HG02973 (cell line): Measurements from ENCODE around the gene TBL3.
"Not testable (repeated sequence)": the region's sequence is repeated elsewhere in the genome, so short reads cannot be mapped to it uniquely, and the experiment has no call there.

Experiments used
- ATAC-seq: cut with Tn5 transposase; IDR thresholded peaks from one replicate; pipeline ENCODE4 v1.9.1; 2021; ENCODE audit warnings: moderate library complexity; ENCODE audit not compliant: unreplicated experiment

Gene TBL3

DNA sequence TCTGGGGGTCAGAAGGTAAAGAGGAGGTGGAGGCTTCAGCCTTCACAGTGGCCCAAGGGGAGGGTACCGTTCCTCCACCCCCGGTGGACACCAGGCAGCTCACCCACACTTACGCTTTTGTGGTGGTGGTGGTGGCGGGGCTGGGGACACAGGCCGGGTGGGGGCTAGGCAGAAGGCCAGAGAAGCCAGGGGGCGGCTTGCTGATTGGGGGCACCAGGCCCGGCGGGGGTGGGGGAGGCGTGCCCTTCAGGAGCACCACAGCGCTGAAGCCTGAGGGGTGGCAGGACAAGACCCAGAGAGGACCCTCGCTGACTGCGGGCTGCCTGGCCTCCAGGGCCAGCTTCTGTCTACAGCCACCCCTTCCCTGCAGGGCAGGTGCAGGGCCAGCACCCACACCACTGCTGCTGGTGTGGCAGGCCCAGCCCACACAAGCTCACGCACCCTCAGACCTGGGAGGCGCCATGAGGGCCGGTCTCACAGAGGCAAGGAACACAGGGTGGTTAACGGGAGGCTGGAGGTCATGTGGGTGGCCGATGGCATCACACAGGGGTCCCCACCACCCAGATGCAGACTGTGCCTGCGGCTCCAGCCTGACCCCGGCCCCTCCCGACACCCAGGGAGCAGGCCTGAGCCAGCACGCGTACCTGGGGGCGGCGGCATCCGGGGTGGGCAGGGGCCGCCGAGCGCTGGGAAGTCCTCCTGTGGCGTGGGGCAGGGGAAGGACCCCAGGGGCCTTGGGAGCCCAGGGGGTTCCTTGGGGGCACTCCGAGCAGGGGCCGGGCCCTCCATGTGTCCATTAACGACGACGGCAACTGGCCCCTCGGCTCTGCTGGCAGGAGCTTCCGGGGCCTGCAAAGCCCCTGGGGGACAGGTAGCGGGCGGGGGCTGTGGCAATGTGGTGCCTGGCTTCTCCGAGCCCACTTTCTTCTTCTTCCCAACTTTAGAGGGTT is 27.3 kb downstream of the TBL3 start:
- no peak for ATAC-seq

DNA sequence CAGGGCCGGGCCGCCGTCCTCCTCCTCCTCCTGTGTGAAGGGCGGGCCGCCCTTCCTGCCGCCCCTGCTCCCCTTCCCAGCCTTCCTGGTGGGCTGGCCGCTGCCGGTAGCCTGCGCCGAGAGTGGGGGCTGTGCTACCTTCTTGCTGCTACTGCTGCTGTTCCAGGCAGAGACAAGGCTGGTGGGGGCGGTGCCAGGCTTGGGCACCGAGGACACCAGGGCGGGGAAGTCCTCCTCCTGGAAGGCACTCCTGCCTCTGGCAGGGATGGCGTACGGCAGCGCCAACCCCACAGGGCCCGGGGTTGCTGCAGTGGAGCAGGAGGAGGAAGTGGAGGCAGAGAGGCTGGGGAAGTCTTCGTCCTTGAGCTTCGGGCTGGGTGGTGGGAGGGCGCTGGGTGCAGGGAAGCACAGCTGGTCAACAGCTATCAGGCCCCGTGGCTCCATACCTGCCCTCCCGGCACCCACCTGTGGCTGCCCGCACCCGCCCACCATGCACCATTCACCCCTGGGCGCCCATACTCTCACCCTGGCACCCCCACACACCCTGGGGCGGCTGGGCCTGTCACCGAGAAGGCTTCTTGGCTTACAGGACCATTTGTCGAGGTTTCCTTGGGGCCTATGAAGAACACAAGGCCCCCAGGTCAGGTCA is 28.1 kb downstream of the TBL3 start:
- no peak for ATAC-seq

DNA sequence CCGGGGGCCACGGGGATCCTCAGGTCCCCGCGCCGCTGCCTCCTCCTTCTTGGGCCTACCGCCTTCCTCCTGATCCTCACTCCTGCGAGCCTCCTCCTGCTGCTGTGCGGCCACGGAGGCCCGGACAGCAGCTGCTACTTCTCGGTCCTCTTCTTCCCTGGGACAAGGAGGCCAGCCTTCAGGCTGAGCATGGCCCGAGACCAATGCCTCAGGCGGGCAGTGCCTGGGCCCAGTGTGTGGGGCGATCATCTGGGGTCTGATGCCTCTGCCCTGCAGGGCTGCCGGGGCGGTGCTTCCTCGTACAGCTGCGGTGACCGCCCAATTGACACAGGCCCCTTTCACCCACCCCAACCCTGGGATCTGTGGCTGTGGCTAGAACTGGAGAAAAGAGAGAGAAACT is 29.2 kb downstream of the TBL3 start:
- no peak for ATAC-seq

DNA sequence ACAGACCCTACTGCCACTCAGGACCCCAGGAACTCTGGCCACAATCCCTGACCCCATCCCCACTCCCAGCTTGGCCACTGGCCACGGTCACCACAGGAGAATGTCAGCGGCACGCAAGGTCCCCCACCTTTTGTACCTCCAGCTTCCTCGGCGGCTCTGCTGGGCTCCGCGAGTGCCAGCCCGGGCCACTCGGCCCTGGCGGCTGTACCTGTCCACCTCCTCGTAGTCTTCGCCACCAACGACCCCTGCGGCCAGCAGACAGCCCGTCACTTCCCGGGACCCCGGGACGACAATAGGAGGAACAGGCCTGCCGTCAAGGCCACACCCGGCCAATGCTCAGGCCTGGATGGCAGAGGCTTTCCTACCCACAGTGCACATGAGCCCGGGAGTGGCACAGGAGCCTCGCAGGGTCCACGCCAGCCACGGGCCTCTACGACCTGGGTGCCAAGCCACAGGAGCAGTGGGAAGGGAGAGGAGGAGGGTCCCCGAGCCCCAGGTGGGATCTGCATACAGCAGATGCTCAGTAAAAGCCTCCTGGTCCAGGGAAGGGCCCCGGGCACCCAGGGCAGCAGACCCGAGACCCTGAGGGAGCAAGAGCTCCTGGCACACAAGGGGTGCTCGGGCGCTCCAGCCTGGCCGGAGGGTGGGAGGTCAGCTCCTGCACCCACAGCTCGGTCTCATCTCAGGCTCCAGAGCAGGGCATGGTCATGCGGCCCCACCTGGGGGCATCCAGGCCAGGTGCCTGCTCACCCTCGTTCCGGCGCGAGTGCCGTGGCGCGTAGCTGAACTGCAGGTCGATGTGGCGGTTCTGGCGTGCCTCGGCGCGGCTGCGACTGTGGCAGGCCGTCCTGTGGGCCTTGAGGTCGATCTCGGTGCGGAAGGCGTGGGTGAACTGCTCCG is 29.9 kb downstream of the TBL3 start:
- ATAC-seq, result no peak

DNA sequence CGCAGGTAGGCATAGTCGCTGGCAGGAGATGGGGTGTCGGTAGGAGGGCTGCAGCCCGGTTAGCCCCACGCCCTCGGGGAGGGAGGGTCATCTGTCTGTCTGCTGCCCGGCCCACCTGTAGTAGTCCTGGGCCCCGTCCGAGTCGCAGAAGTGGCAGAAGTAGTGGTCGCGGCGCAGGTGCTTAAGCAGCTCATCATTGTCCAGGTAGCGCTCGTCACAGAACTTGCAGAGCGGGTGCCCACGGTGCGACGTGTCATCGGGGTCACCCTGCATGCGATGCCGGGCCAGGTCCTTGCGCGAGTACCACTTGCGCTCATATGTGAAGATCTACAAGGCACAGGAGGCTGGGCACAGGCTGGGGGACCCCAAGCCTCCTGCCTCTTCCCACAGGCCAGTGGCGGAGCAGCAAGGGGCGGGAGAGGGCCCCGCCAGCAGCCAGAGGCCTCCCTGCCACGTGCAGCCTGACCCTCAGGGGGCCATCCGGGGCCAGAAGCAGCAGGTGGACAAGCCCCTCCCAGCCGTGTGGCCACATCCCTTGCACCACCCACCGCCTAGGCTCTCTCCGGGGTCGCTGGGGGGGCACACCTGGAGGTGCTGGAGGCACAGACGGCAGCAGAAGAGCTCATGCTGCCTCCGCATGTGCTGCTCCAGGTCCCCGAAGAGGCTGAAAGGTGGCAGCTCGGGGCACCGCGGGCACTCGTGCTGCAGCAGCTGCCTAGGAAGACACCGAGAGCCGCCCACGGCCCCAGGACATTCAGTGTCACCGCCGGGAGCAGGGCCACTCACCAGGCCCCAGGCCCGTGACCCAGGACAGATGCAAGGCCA is 30.8 kb downstream of the TBL3 start:
- no peak for ATAC-seq

DNA sequence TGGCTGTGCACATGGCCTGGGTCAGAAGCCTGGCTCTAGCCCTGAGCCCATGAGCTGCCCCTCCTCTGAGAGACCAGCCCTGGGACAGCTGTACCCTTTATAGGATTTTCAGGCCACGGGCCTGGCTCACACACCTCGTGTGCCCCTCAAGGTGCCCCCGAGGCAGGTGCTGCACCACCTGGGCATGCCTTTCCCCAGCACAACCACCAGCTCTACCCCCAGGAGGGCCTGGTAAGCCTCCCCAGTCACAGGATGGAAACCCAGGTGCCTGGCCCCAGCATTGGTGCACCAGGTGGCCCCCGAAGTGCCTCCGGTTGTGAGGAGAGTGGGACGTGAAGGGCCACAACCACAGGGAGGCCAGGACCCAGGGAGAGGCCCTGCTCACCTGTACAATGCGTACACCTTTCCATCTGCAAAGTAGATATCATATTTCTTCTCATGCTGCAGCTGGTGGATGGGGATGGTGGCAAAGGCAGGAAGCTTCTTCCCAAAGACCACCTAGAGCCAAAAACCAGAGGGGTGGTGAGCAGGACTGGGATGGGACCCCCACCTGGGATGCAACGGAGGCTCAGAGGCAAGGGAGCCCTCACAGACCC is 31.5 kb downstream of the TBL3 start:
- no peak for ATAC-seq

DNA sequence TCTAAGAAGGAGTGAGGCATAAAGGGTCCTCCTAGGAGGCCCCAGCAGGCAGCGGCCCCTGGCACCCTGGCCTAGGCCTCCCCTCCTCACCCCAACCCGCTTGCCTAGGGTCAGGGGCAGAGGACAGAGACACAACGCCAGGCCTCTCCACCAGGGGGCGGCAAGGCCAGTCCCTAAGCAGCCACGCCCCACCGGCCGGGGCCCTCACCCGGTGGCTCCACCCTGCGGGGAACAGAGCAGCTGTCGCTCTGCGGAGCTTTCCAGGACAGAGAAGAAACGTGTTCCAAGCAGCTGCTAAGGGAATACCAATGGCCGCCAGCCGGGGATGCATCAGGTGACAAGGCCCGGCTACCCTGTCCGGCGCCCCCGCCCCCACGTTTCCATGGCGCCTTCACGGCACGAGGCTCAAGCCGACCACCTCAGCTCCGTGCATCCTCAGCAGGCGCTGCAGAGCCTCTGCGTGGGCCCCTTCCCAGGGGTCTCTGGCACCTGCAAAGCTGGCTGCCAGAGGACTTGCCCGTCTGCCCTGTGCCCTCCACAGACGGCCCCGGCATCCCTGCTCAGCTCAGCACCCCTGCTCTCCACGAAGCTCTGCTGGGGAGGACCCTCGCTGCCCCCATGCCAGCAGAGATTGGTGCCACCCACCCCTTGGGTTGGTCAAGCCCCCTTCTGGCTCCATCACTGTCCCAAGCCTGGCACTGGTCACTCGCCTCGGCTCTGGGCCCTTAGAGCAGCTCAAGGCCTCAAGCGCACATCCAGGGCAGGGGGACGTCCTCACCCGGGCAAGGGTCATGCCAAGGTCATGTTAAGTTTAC is 32.2 kb downstream of the TBL3 start:
- ATAC-seq, result peak; percentile 43

DNA sequence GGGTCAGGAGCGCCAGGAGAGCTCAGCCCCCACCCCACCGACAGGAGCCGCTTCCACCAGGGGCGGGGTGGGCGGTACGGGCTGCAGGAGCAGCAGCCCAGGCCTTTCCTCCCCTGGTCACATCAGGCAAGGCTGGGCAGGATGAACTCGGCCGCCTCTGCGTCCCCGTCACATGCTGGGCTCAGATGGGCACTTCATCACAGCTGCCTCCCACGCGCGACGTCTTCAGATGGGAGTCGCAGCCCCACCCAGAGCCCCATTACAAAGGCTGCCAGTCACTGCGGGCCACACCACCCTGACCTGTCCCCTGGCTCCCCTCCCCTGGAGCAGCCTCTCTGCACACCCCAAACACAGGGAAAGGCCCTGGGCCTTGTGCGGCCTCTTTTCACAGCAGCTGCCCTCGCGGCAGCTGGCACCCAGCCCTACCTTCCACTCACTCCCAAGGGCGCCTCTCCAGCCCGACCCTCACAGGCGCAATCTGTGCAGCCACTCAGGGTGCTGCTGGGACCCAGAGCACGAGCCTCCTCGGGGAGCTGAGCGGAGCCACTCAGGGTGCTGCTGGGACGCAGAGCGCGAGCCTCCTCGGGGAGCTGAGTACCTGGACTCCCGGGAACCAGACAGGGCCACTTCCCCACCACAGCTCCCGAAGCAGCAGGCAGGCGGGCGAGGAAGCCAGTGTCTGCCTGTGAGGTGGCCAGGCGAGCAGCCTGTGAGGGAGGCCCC is 33.1 kb downstream of the TBL3 start:
- no peak for ATAC-seq

DNA sequence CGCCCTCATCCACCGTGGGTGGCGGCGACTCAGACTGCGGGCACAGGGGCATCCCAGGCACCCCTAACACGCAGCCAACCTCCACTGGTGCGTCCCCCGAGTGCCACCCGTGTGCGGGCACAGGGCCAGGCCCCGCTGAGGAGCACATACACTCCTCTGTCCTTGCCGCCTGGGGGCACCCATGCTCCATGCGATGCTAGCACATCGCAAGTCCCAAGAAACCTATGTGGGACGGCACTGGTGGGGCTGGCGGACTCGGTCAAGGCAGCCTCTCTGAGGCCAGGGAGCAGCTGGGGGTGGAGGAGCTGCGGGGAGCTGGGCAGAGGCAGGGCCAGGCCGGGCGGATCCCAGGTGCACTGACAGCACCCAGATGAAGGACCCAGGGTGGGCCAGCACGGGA is 33.8 kb downstream of the TBL3 start:
- no peak for ATAC-seq

DNA sequence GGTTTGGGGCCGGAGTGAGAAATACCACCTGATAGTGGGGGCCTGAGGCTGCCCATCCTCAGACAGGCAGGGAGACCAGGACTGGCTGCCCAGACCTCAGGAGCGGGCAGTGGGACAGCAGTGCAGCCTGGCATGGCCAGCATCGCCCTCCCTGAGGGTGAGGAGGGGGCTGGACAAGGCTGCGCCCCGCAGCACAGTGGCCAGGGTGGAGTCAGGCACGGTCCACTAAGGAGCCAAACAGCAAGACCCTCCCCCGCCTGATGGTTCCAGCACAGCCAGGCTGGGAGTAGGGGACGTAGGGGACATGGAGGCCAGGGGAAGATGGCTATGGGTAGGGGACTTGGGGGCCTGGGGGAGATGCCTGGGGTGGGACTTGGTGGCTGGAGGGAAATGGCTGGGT is 34.5 kb downstream of the TBL3 start:
- no peak for ATAC-seq

DNA sequence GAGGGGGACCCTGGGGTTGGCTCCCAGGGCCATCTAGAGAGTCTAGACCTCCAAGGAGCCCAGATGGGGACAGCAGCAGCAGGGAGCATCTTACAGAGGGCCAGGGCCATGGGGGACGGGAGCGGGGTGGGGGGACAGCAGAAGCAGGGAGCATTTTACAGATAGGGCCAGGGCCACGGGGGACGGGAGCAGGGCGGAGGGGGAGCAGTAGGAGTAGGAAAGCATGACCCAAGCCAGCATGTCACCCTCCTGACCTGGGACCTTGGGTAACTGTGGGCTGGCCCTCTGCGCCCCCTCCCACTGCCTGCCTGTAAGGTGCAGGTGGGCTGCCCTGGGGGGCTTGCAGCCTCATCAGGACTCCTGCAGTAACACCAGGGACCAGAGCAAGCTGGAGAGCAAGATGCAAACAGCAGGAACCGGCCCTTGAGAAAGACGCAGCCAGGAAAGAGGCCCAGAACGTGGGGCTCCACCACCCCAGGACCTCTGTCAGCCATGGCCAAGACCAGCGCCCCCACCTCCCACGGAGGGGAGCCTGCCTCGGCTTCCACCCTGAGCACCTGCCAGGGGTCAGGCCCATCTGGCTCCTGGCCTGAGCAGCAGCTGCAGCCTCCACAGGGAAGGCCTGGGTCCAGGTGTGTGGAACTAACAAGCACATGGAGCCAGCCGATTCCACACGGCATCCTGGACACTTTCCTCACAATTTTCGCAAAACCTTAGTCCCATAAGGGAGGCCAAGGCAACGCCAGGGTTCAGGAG is 35.4 kb downstream of the TBL3 start:
- no peak for ATAC-seq

DNA sequence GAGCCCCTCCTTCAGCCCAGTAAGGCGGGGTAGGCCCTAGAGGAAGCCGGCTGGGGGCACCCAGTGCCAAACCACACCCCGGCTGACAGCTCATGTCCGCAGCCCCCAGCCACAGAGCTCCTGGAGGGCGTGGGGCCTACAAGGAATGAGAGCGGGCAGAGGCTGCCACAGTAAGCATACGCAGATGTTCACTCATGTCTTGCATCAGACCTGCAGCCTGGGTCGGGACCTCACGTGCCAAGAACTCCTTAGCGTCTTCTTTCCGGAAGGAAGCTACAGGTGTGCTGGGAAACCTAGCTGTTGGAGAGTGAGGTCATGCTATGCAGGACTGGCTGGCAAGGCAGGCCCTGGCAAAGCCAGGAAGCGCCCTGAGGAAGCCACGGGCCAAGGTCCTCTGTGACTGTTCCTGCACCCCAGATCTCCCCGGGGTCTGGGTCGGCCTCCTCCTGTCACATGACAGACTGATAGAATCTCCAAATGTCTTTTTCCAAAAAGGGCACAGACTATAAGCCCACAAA is 36.2 kb downstream of the TBL3 start:
- no peak for ATAC-seq

DNA sequence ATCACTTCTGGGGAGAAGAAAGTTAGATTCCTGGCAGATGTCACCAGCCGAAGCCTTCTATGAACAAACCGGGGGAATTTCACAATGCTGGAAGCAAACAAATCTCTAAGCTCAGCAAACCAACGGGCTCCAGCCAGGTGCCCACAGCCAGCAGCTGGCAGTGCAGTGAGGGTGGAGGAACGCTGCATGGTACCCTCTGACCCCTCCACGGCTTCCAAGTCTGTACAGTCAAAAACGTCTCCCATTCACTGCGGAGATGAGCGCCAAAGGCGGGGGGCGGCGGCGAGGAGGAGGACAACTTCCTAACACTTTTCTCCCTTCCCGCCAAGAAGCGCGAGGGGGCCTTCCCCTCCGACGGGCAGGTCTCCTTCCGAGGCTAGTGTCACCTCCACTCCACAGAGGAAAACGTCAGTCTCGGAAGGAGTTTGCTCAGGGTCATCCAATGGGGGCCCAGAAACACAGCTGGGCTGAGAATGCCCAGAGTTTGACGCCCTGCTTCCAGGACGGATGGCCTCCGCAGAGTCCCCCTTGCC is 36.8 kb downstream of the TBL3 start:
- ATAC-seq, result no peak

DNA sequence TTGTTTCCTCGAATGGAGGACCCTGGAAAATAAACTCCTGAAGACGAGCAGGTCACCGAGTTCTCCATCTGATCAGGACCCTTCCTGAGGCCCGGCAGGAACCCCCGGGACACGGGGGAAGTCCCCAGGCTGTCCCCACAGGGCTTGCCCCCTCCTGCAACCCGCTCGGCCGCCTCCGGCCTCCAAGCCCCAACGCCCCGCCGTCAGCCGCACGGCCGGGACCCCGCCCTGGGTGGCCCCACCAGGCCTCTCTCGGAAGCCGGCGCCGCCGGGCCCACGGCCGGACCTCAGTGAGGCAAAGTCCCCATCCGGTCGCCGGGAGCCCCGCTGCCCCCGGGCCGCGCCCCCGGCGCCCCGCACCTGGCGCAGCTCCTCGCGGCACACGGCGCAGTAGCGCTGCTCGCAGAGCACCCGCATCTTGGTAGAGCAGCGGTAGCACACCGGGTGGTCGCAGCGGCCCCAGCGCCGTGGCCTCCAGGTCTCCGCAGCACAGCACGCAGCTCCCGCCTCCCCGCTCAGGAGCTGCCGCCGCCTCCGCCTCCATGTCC is 37.4 kb downstream of the TBL3 start:
- ATAC-seq, result peak; percentile 17

DNA sequence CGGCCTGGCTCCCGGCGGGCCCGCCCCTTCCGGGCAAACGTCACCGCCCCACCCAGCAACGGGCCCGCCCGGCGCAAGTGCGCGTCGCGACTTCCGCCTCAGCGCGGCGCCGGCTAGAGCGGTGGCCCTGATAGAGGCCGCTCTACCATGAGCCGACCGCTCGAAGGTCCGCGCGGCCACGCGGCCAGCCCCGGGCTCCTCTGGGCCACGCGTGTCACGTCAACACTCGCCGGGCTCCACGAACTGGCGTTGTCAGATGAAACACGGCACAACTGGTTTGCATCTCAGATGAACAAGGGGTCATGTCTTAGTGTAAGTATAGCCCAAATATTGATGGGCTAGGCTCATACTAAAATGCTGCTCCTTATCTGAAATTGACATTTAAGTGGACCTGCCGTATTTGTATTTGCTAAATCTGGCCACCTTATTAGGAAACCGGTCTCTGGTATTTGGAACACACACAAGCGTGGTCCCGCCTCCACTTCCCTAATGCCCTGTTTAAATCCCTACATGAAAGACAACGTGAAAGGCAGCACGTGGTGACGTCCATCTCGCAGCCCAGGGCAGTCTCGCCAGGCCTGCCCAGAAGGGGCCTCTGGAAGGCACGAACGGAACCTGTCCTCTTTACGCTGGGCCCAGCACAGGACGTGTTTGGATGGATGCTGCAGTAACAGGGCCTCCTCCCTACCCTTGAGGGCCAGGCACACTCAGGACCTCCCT is 38.1 kb downstream of the TBL3 start, which contains the start of gene ZNF598:
Gene ZNF598 (minus strand): TSS at position 31 of the 720 bp plus-strand sequence.
- ATAC-seq, result peak; percentile 68

DNA sequence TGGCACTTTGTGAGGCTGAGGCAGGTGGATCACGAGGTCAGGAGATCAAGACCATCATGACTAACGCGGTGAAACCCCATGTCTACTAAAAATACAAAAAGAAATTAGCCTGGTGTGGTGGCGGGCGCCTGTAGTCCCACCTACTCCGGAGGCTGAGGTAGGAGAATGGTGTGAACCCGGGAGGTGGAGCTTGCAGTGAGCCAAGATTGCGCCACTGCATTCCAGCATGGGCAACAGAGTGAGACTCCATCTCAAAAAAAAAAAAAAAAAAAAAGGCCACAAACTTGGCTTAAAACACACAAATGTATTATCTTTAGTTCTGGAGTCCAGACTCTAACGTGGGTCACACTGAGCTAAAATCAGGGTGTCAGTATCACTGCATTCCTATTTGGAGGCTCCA is 39.9 kb downstream of the TBL3 start:
- ATAC-seq, result not testable (repeated sequence)
